Measurements from ENCODE around the gene SHISA5.
"Not testable (repeated sequence)": the region's sequence is repeated elsewhere in the genome, so short reads cannot be mapped to it uniquely, and the experiment has no call there.

Gene SHISA5

DNA sequence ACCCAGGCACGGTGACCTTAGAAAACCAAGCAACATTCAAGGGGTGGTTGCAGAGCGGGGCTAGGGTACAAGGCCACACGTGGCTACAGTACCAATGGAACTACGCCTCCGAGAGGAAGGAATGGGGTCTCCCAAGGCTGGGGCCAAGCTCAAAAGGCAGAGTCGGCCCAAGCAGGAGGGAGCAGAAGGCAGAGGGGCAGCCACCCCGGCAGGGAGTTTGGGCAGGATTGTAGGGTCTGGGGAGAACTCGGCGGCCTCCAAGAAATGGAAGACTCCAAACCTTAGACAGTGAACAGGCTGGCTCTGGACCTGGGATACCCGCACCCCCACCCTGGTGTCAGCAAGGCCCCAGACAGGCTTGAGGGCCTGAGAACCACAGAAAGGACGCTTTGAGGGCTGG, 28.8 kb downstream of the SHISA5 start:
- DNase-seq: no peak

- no peak for DNase-seq
Measured at GRCh38 chr3:48474619-48475018, 29.4 kb downstream of the SHISA5 start.

DNA sequence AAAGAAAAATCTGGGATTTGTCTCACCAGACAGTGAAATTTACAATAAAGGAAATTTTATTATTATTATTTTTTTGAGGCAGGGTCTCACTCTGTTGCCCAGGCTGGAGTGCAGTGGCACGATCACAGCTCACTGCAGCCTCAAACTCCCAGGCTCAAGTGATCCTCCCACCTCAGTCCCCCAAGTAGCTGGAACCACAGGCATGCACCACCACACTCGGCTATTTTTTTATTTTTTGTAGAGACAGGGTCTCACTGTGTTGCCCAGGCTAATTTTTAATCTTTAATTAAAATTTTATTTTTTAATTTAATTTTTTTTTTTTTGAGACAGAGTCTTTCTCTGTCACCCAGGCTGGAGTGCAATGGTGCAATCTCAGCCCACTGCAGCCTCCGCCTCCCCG, 29.9 kb downstream of the SHISA5 start:
- DNase-seq: not testable (repeated sequence)

DNA sequence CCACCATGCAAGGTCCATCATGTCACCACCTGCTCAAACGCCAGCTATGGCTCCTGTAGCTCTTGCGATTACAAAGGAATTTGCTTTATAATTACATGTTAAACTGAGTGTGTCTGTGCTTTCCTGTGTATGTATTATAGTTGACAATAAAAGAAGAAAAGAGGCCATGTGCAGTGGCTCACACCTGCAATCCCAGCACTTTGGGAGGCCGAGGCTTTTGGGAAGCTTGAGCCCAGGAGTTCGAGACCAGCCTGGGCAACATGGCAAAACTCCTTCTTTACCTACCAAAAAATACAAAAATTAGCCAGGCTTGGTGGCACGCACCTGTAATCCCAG, 30.4 kb downstream of the SHISA5 start:
- DNase-seq: no peak

- DNase-seq: no peak
Measured at GRCh38 chr3:48472923-48473616, 30.9 kb downstream of the SHISA5 start.

- DNase-seq: no peak
Measured at GRCh38 chr3:48472673-48472922, 31.4 kb downstream of the SHISA5 start.

DNA sequence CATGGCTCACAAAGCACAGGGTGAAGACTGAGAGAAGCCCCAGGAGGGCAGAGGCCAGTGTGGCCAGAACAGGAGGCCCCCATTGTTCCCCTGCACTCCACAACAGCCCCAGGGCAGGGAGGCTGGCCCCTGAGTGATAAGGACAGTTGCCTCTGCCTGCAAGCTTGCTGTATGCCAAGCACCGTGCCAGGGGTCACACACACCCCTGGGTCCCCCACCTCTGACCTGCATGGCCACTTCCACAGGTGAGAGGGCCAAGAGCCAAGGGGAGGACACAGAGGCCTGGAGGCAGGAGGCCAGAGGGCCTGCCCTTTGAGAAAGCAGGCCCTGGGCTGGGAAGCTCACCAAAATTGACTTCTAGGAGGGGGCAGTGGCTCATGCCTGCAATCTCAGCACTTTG, 33.7 kb downstream of the SHISA5 start:
- DNase-seq: no peak

DNA sequence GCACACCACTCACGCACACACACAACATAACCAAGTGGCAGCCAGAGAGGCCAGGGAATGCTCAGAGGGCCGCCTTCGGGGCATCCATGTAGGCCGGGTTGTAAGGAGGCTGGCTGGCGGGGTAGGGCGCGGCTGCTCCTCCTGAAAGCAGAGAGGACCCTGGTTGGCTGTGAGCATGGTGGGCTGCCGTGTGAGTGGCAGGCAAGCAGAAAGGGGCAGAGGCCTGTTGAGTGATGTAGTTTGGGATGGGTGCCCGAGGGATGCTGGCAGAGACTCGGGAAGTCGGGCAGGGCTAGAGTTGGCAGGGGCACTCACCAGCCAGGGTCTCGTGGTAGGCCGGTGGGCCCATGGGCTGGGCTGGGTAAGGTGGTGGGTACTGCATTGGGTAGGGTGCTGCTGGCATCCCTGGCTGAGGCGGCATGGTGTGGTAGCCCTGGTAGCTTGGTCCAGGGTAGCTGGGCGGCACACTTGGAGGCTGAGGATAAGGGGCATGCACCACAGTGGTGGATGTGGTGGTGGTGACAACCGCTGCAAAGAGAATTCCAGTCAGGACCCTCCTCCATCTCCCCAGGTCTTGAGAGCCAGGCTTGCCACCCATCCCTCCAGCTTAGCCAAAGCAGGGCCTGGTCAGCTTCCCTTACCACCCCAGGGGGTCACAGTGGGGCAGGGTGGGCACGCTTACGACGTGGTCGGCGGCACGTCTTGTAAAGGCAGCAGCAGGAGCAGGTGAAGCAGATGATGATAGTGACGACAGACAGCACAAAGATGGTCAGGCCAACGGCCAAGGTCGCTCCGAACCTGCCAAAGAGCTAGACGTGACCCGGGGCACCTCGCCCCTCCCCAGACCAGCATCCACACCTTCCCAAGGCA, 34.7 kb downstream of the SHISA5 start:
- DNase-seq: no peak

- DNase-seq: no peak
Measured at GRCh38 chr3:48468329-48468731, 35.6 kb downstream of the SHISA5 start.

- DNase-seq: no peak
Measured at GRCh38 chr3:48467473-48468267, 36.3 kb downstream of the SHISA5 start.

DNA sequence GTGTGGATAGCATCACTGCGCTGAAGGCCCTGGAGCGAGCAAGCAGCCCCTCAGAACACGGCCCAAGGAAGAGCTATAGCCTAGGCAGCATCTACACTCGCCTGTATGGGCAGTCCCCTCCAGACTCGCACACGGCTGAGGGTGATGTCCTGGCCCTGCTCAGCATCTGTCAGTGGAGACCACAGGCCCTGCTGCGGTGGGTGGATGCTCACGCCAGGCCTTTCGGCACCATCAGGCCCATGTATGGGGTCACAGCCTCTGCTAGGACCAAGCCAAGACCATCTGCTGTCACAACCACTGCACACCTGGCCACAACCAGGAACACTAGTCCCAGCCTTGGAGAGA, 36.9 kb downstream of the SHISA5 start:
- DNase-seq: no peak

DNA sequence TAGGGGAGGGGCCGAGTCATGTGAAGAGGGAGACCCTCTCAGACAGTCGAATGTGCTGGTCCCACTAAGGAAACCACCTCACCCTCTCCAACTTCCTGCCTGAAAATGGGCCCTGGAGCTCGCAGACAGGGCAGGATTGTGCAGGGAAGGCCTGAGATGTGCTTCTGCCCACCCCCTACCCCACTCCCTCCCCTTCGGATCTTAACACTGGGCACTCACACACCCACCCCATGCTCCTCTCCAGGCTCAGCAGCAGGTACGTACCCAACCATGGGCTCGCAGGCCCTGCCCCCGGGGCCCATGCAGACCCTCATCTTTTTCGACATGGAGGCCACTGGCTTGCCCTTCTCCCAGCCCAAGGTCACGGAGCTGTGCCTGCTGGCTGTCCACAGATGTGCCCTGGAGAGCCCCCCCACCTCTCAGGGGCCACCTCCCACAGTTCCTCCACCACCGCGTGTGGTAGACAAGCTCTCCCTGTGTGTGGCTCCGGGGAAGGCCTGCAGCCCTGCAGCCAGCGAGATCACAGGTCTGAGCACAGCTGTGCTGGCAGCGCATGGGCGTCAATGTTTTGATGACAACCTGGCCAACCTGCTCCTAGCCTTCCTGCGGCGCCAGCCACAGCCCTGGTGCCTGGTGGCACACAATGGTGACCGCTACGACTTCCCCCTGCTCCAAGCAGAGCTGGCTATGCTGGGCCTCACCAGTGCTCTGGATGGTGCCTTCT, 37.4 kb downstream of the SHISA5 start:
- no peak for DNase-seq

DNA sequence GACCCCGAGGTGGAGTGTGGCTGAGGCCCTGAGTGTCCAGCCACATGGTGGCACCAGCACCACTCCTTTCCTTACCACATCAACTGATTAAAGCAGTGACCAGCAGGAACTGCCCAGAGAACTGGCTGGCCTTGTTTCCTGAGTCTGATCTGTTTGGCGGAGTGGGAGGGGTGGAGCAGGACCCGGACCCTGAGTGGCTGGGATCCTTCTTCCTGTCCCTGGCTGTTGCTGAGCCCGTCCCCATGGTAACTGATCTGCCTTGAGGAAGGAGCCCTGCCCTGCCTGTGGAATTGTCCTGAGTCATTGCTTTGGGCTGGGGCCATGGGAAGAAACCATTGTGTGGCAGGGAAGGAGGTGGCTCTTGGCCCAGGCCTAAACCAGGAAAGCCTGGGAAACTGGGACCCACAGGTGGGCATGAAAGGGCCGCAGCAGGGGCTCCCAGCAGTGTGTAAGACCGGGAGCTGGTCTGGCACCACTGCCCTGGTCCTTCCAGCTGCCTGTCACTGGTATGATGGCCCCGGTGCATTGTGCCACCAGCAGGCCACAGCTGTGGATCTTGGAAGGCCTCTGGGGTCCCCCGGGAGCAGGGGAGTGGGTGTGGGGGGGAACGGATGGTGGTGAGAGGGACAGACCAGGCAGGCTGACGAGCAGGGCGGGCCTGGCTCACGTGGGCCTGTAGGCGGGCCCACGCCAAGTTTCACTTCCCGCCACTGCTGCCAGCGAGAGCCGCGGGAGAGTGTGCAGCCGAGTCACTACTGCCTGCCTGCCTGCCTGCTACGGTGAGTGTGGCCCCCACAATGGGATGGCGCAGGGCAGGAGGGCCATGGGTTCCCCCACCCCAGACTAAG, 38.2 kb downstream of the SHISA5 start:
- DNase-seq: no peak

GRCh38 chr3:48465237-48465530, 38.8 kb downstream of the SHISA5 start:
- no peak for DNase-seq

DNA sequence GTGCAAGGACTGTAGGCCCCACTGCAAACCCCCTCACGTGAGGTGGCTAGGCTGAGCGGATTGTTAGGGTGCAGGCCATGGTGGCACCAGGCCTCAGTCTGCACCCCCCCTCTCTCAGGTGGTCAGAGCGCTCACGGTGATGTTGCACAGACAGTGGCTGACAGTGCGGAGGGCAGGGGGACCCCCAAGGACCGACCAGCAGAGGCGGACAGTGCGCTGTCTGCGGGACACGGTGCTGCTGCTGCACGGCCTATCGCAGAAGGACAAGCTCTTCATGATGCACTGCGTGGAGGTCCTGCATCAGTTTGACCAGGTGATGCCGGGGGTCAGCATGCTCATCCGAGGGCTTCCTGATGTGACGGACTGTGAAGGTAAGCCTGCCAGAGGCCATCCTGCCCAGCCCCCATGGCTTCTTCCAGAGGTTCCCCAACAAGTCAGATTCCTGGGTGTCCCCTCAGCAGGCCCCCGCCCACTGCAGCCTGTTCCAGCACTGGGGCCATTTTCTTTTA, 39.2 kb downstream of the SHISA5 start:
- DNase-seq: no peak

GRCh38 chr3:48463703-48464102, 40.3 kb downstream of the SHISA5 start:
- DNase-seq: no peak

- not testable (repeated sequence) for DNase-seq
Measured at GRCh38 chr3:48461767-48462166, 42.2 kb downstream of the SHISA5 start.

- DNase-seq: no peak
Measured at GRCh38 chr3:48460517-48460902, 43.5 kb downstream of the SHISA5 start.

DNA sequence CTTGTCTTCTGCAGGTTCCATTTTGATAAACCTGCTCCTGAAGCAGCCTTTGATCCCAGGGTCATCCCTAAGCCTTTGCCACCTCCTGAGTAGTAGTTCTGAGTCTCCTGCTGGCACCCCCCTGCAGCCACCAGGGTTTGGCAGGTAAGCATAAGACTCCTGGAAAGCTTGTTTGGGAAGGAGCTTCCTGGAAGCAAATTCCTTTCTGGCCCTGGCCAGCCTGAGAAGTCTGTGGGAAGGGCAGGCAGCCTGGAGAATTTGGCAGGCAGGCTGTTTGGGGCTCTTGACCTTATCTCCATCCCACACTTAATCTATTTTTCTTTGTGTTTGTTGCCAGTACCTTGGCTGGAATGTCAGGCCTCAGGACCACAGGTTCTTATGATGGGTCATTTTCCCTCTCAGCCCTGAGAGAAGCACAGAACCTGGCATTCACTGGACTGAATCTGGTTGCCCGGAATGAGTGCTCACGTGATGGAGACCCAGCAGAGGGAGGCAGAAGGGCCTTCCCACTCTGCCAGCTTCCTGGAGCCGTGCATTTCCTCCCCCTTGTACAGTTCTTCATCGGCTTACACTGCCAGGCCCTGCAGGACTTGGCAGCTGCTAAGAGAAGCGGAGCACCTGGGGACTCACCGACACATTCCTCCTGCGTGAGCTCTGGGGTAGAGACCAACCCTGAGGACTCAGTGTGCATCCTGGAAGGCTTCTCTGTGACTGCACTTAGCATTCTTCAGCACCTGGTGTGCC, 44.0 kb downstream of the SHISA5 start:
- DNase-seq: no peak

DNA sequence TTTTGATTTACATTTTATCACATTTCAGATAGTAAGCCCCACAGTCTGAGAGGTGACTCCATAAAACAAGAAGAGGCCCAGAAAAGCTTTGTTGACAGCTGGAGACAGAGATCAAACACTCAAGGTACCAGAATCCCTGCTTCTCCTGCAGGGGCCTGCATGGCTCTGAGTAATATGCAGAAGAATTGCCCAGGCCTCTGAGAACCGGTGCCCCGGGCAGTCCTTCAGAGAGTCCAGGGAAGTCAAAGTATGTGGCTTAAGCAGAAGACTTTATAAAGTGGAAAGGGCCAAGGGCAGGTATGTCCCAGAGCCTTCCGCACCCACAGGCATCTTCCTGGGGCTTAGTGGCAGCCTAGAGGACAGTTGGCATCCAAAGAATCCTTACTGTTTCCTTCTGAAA, 44.6 kb downstream of the SHISA5 start:
- no peak for DNase-seq

DNA sequence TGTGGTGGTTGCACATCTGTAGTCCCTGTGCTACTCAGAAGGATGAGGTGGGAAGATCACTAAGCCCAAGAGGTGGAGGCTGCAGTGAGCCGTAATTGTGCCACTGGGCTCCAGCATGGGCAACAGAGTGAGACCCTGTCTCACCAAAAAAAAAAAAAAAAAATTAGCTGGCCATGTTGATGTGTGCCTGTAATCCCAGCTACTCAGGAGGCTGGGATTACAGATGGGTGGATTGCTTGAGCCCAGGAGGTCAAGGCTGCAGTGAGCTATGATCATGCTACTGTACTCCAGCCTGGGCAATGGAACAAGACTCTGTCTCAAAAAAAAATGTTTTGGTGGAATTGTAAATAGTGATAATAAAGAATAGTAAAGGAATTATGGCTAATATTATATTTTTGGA, 47.5 kb downstream of the SHISA5 start:
- no peak for DNase-seq

DNA sequence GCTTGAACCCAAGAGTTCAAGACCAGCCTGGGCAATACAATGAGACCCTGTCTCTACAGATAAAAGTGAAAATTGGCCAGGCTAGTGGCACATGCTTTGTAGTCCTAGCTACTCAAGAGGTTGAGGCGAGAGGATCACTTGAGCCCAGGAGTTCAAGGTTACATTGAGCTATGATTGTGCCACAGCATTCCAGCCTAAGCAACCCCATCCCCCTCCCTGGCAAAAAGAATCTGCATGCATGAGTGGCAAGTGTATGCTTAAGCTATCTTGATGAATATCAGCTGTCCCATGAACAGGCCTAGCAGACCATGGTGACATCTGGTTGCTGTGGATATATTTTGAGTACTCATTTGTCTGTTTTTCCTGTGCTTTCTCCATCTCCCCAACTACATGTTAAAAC, 52.7 kb downstream of the SHISA5 start:
- DNase-seq: no peak

Data from NCI-H1694 (cell line).